ENCODE data around the gene CSPG4. TPM values are rescaled to one million over a fixed set of nuclear protein-coding genes. Genes with fewer than 3 reads are reported as not detected.

The CSPG4 gene
- total RNA-seq, 2 experiments from 2014 or later, result 0.02 TPM

Other genes starting within 250 kb of the CSPG4 start
- 10 to 100 TPM; 21.1 to 21.6 TPM for gene PTPN9, start 133.5 kb downstream of the CSPG4 start, total RNA-seq
- gene SNUPN, start 87.1 kb downstream of the CSPG4 start, total RNA-seq, result 10 to 100 TPM; 30.4 to 31.8 TPM
- 100 to 1,000 TPM; 127 to 132 TPM for gene IMP3, start 72.6 kb downstream of the CSPG4 start, total RNA-seq
- gene SNX33, start 64.9 kb downstream of the CSPG4 start, total RNA-seq, result 1 to 10 TPM; 3.8 TPM
- gene UBE2Q2, start 130.6 kb upstream of the CSPG4 start, total RNA-seq, result 10 to 100 TPM; 17.3 to 17.6 TPM
- 10 to 100 TPM; 54.3 to 58.6 TPM for gene FBXO22, start 191.0 kb upstream of the CSPG4 start, total RNA-seq